Endothelial cell of umbilical vein (primary cell): ENCODE data around the gene CNTNAP2.

Source experiments
- CTCF ChIP-seq, 2 donors: IDR thresholded peaks; 1 replicate in 1 of 2; 2 replicates in 1 of 2; pipeline ENCODE4 v1.5.1; 2011; ENCODE audit warnings: low read length in 2 of 2, mild to moderate bottlenecking in 2 of 2, moderate library complexity in 2 of 2, control low read depth in 1 of 2, inconsistent platforms in 1 of 2, low read depth in 1 of 2; ENCODE audit not compliant: insufficient read depth in 1 of 2; ENCODE audit errors: extremely low read depth in 1 of 2
- EZH2 ChIP-seq: IDR thresholded peaks from 2 replicates; pipeline ENCODE4 v1.6.1; 2012; ENCODE audit warnings: borderline replicate concordance, low read depth, mild to moderate bottlenecking, moderate library complexity, low read length, inconsistent platforms; ENCODE audit not compliant: severe bottlenecking
- FOS ChIP-seq: IDR thresholded peaks from 2 replicates; pipeline ENCODE4 v1.6.1; 2011; ENCODE audit warnings: mild to moderate bottlenecking, low read length, moderate library complexity, borderline replicate concordance; ENCODE audit not compliant: insufficient read depth
- GATA2 ChIP-seq: IDR thresholded peaks from 2 replicates; pipeline ENCODE4 v1.7.0; 2011; ENCODE audit warnings: low read depth, mild to moderate bottlenecking, moderate library complexity, mixed read lengths, low read length; ENCODE audit not compliant: insufficient read length, insufficient read depth
- JUN ChIP-seq: IDR thresholded peaks from 2 replicates; pipeline ENCODE4 v1.6.1; 2011; ENCODE audit warnings: borderline replicate concordance, low read depth; ENCODE audit not compliant: insufficient read length, insufficient read depth
- MAX ChIP-seq: IDR thresholded peaks from 2 replicates; pipeline ENCODE4 v1.6.1; 2011; ENCODE audit not compliant: insufficient read depth, insufficient read length
- MYC ChIP-seq: IDR thresholded peaks from one replicate; pipeline ENCODE4 v1.6.1; 2011; ENCODE audit warnings: mild to moderate bottlenecking, low read depth, low read length
- POLR2A ChIP-seq: IDR thresholded peaks from 2 replicates; pipeline ENCODE4 v1.6.1; 2012; ENCODE audit warnings: low read depth, mild to moderate bottlenecking, control low read depth, low read length
- POLR2AphosphoS5 ChIP-seq: IDR thresholded peaks from 2 replicates; pipeline ENCODE4 v1.6.1; 2012; ENCODE audit warnings: low read depth, mild to moderate bottlenecking, control low read depth, low read length, moderate library complexity; ENCODE audit not compliant: insufficient read depth

DNA sequence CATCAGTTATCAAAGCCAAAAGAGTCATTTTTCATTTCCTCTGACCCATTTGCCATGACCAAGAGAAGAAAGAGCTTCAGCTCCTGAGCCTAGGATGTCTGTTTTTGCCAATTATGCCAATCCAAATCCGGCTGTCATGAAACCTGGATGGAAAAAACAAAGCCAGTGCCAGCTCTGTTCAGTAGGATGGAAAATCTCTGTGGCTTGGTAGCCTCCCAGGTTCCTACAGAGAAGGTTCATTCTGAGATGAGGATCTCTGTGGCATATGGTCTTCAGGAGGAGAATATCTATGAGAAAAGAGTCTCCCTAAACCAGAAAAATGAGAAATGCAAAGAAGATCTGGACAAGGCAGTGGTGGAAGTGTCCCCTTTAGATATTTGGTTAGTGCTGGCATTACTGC is 475.4 kb downstream of the CNTNAP2 start:
- TF ChIP-seq CTCF (IDR thresholded peaks at IDR 0.05; ENCODE audit: extremely low read depth in 1 of 2, insufficient read depth in 1 of 2, low read depth in 1 of 2, low read length in 2 of 2) = no peak
- TF ChIP-seq POLR2A = no peak
- TF ChIP-seq EZH2 = no peak
- no peak for TF ChIP-seq POLR2AphosphoS5
- TF ChIP-seq MAX = no peak
- no peak for TF ChIP-seq GATA2
- no peak for TF ChIP-seq MYC
- TF ChIP-seq JUN = no peak
- no peak for TF ChIP-seq FOS
